Body of pancreas (tissue), 4 donors: ENCODE measurements around the gene CATSPER4. TPM values are rescaled to one million over a fixed set of nuclear protein-coding genes. Genes with fewer than 3 reads are reported as not detected.

Experiments
- ATAC-seq: fragments of 150-250 bp; one replicate; pipeline ENCODE4 v1.9.1; 2016
- DNase-seq, 4 donors: peaks; one replicate each; pipeline ENCODE4 v3.0.0-alpha.2; 2019
- H3K27ac ChIP-seq, 4 donors: fragments of 200-600 bp; sonication (generic); 1 replicate in 3 of 4; 2 replicates in 1 of 4; pipeline versions ENCODE4 v1.5.1 to v1.6.1; 2016 to 2019; ENCODE audit warnings: mild to moderate bottlenecking in 1 of 4, mixed read lengths in 1 of 4, moderate library complexity in 1 of 4
- H3K27me3 ChIP-seq, 2 donors: fragments of 200-600 bp; sonication (generic); one replicate each; pipeline ENCODE4 v1.6.0; 2016; ENCODE audit warnings: mild to moderate bottlenecking in 1 of 2
- H3K36me3 ChIP-seq, 2 donors: fragments of 200-600 bp; sonication (generic); replicated peaks in 1 of 2; 2 replicates each; pipeline ENCODE4 v1.5.1; 2016; ENCODE audit warnings: low read depth in 2 of 2; ENCODE audit not compliant: insufficient read depth in 1 of 2
- H3K4me1 ChIP-seq: fragments of 200-600 bp; sonication (generic); one replicate; pipeline ENCODE4 v1.6.0; 2016
- H3K4me3 ChIP-seq, 2 donors: fragments of 200-600 bp; sonication (generic); 1 replicate in 1 of 2; 2 replicates in 1 of 2; pipeline ENCODE4 v1.5.1; 2016 to 2019
- H3K9me3 ChIP-seq, 3 donors: fragments of 200-600 bp; sonication (generic); 1 replicate in 2 of 3; 2 replicates in 1 of 3; pipeline ENCODE4 v1.5.1; 2016
- POLR2A ChIP-seq, 3 donors: fragments of 450-650 bp; IDR thresholded peaks; one replicate each; pipeline ENCODE4 v1.6.1; 2016; ENCODE audit warnings: antibody characterized with exemption in 3 of 3, mild to moderate bottlenecking in 2 of 3
- WGBS, 2 donors: methylation state at CpG; one replicate each; pipeline ENCODE4 v1.1.5; 2017; 5-methylcytosine and 5-hydroxymethylcytosine counted together
- intact Hi-C: fragments of 100-400 bp; cut with DNase I; formaldehyde crosslinking; loops from one replicate; pipeline ENCODE4 v1.15.1; 2023
- total RNA-seq, 2 donors: library from RNA; depleted of rRNA; stranded (reverse); fragments of >200 nt; gene quantifications; one replicate each; pipeline ENCODE4 v1.1.0, GENCODE V29; 2016
- TF ChIP-seq, protein P1 (sequence below), 7 experiments: fragments of 450-650 bp in 4 of 7; fragments of 200-600 bp in 3 of 7; sonication (generic) in 3 of 7; IDR thresholded peaks; one replicate each; pipeline ENCODE4 v1.5.1; 2016 to 2019; ENCODE audit warnings: antibody characterized with exemption in 7 of 7

CATSPER4 gene
- total RNA-seq, 2 donors from 2014 or later, result not detected

DNA sequence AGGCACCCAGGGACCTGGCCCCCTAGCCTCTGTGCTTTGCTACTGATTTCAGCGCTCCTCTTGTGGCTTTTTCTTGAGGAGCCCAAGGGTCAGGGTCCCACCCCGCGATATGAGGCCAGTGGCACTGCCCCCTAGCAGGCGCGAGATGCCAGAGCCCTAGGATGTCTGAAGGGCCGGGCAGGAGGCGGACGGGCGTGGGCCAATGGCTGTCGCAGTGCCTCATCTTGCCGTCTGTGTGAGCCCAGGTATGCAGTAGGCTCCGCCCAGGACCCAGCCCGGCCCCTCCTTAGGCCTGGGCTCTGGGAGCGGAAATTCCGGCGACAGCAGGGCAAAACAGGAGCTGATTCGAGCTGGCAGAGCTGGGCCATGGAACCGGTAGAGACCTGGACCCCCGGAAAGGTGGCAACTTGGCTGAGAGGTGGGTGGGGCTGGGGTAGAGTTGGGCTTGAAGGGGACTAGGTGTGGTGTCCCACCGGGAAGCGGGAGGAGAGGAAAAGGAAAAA lies 13.2 kb upstream of the CATSPER4 start, which contains the start of gene CNKSR1:
Gene CNKSR1 (plus strand): TSS at position 310 of the 503 bp plus-strand sequence. CDS start 57 bp downstream, at position 367.
- intact Hi-C loops, result no loop called here
- TF ChIP-seq, protein P1, sequence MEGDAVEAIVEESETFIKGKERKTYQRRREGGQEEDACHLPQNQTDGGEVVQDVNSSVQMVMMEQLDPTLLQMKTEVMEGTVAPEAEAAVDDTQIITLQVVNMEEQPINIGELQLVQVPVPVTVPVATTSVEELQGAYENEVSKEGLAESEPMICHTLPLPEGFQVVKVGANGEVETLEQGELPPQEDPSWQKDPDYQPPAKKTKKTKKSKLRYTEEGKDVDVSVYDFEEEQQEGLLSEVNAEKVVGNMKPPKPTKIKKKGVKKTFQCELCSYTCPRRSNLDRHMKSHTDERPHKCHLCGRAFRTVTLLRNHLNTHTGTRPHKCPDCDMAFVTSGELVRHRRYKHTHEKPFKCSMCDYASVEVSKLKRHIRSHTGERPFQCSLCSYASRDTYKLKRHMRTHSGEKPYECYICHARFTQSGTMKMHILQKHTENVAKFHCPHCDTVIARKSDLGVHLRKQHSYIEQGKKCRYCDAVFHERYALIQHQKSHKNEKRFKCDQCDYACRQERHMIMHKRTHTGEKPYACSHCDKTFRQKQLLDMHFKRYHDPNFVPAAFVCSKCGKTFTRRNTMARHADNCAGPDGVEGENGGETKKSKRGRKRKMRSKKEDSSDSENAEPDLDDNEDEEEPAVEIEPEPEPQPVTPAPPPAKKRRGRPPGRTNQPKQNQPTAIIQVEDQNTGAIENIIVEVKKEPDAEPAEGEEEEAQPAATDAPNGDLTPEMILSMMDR (IDR thresholded peaks at IDR 0.05), result peak in 6 of 7 experiments; percentile 7 to 46 (median 37)
- TF ChIP-seq POLR2A (IDR thresholded peaks at IDR 0.05), result peak; percentile 26 to 88 (median 80)
- DNase-seq, result peak; percentile 87 to 93 (median 92)
- 14 to 23% methylated on average over 8 to 18 of the region's 21 CpGs for WGBS, 2 donors
- no peaks in the 10 kb centered on the region for H3K9me3 ChIP-seq
- H3K36me3 ChIP-seq, result peaks cover 0 to 8% of the 10 kb centered on the region in 2 donors
- H3K4me1 ChIP-seq, result peaks cover 15% of the 10 kb centered on the region
- H3K27me3 ChIP-seq, result no peaks in the 10 kb centered on the region
- peak within 1 kb of the TSS; percentile 21 to 48 for H3K4me3 ChIP-seq
- ATAC-seq, result peak; percentile 99
- H3K27ac ChIP-seq, result peak within 1 kb of the TSS; percentile 40 to 79 (median 76)

DNA sequence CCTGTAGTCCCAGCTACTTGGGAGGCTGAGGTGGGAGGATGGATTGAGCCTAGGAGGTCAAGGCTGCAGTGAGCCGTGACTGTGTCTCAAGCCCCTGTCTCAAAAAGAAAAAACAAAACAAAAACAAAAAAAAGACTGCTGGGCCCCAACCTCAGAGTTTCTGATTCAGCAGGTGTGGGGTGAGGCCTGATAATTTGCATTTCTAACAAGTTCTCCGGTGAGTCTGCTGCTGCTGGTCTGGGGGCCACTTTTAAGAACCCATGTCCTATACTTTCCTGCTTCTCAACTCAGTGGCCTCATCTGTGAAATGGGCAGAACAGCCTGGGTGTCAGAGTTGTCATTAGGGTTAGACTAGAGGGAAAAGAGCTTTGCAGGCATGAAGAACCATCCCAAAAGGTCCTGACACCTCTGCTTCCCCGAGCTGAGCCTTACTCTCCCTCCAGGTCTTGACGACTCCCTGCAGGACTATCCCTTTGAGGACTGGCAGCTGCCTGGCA lies 10.3 kb upstream of the CATSPER4 start:
- DNase-seq, result no peak
- ATAC-seq, result no peak
- H3K9me3 ChIP-seq, result no peaks in the 10 kb centered on the region
- no peak overlapping the region for H3K27ac ChIP-seq
- WGBS, 2 donors, result 75 to 87% methylated on average over 3 to 4 of the region's 4 CpGs
- H3K36me3 ChIP-seq, result peaks cover 0 to 15% of the 10 kb centered on the region in 2 donors
- no peak overlapping the region for H3K4me3 ChIP-seq
- no peak for TF ChIP-seq POLR2A (IDR thresholded peaks at IDR 0.05)
- TF ChIP-seq, protein P1 (IDR thresholded peaks at IDR 0.05), result no peak
- intact Hi-C loops, result no loop called here
- no peaks in the 10 kb centered on the region for H3K27me3 ChIP-seq
- peaks cover 15% of the 10 kb centered on the region for H3K4me1 ChIP-seq

DNA sequence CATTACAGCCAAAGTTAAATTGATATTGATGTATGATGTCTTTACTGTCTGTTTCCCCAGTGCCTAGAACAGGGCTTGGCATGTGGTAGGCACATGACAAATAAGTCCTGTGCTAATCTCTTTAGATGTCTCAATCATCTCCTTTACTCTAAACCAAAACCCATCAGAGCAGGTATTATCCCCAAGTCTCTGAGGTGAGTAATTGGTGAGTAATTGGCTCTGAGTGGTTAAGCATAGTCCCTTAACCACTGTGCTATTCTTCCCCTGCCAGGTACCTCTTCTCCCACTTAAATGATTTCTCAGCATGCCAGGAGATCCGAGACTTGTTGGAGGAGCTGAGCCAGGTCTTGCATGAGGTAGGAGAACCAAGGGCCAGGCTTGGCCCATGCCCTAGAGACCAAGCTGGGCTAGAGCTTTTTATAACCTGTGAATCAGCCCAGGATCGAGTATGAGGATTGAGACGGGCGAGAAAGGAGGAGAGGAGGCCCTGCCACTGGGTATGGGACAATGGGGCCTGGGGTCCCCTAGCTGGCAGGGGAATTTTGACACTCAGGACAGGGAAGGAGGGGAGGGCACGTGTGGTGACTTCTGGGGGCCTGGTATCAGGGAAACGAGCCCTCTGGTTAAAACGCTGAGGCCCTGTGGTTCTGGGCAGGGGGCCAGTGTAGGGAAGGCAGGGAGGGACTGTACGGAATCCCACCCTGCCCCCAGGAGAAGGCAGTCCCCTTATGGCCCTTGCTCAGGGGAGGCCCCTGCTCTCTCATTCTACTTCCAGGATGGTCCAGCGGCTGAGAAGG lies 8.6 kb upstream of the CATSPER4 start:
- Histone ChIP-seq H3K4me1 (peaks cover 15% of the 10 kb centered on the region), H3K27me3 (no peaks in the 10 kb centered on the region), H3K4me3 (no peak overlapping the region), H3K36me3 (peaks cover 0 to 20% of the 10 kb centered on the region in 2 donors), H3K9me3 (no peaks in the 10 kb centered on the region), H3K27ac (no peak overlapping the region)
- ATAC-seq (no peak), DNase-seq (no peak)
- 75 to 79% methylated on average over 9 of the region's 9 CpGs for WGBS, 2 donors
- no peak for TF ChIP-seq POLR2A (IDR thresholded peaks at IDR 0.05)
- TF ChIP-seq, protein P1 (IDR thresholded peaks at IDR 0.05), result no peak
- intact Hi-C loops, result no loop called here

DNA sequence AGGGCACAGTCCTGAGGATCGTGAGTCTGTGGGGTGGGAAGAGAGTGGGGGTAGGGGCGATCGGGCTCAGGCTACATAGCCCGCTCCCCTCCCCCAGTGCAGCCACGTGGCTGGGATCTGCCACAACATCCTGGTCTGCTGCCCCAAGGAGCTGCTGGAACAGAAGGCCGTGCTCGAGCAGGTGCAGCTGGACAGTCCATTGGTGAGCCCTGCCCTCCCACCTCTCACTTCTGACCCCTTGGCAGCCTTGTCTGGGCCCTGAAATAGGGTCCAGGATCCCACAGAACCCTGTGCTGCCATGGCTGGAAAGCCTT lies 8.1 kb upstream of the CATSPER4 start:
- TF ChIP-seq, protein P1 (IDR thresholded peaks at IDR 0.05), result no peak
- no peak for TF ChIP-seq POLR2A (IDR thresholded peaks at IDR 0.05)
- H3K4me3 ChIP-seq, result no peak overlapping the region
- DNase-seq (no peak), ATAC-seq (no peak)
- intact Hi-C loops, result no loop called here
- H3K36me3 ChIP-seq, result peaks cover 0 to 20% of the 10 kb centered on the region in 2 donors
- WGBS, 2 donors, result 92% methylated on average over 7 of the region's 7 CpGs; no CpG with 5 or more reads in 1 of the 2 donors
- H3K9me3 ChIP-seq, result no peaks in the 10 kb centered on the region
- H3K4me1 ChIP-seq, result peaks cover 11% of the 10 kb centered on the region
- H3K27ac ChIP-seq, result no peak overlapping the region
- no peaks in the 10 kb centered on the region for H3K27me3 ChIP-seq
